Raji (cell line): ENCODE measurements around the gene MEGF11.

ENCODE experiments used
- POLR2A ChIP-seq: IDR thresholded peaks from 2 replicates; pipeline ENCODE4 v1.6.1; 2011; ENCODE audit warnings: low read depth, low read length, control low read depth; ENCODE audit not compliant: insufficient read depth

The MEGF11 gene

DNA sequence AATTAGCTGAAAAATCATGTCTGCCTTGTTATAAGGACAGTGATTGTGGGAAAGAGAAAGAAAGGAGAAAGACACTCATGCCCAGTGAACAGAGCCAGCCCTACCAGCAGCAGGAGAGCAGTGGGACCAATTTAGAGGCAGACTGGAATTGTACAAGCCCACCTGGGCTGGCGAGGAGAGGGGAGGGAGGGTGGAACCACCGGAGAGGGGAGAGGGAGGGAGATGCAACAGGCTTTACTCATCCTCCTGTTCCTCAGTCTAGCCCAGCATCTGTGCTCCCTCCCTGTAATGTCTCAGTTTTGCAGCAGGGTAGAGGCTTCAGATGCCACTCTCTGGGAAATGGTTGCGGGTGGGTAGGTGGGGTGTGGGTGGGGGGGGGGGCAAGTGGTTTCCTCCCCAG lies 329.5 kb downstream of the MEGF11 start:
- no peak for TF ChIP-seq POLR2A

DNA sequence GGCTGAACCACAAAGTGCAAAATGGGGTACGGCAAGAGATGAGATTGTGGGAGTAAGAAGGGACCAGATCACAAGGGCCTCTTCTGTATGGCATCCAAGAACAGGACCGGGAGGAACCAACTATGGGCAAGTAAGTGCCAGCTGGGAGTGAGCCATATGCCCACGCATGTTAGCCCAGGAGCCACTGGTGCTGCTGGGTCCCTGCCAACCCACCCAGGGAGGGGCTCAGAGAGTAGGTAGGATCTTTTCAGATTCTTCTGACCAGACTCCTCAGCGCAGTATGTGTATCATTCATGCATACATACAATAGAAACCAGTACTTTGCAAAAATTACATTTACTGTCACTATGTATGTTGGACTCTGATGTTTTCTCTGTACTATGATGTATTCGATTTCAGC lies 330.3 kb downstream of the MEGF11 start:
- TF ChIP-seq POLR2A, result no peak

DNA sequence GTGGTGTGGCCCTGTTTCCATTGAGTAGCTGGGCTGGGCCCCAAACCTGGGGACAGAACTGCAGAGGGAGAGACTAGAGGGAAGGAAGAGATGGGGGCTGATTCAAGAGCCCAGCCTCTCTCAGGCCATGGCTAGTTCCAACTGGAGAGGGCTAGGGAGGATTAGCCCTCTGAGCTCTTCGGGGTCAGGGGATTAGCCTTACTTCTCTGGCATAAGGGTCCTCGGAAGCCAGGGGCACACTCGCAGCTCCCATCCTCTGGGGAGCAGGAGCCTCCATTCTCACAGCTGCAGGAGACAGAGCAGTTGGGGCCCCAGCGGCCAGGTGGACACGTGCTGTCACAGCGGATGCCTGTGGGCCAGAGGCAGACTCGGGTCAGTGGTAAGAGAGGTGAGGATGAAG lies 330.9 kb downstream of the MEGF11 start:
- TF ChIP-seq POLR2A, result no peak

DNA sequence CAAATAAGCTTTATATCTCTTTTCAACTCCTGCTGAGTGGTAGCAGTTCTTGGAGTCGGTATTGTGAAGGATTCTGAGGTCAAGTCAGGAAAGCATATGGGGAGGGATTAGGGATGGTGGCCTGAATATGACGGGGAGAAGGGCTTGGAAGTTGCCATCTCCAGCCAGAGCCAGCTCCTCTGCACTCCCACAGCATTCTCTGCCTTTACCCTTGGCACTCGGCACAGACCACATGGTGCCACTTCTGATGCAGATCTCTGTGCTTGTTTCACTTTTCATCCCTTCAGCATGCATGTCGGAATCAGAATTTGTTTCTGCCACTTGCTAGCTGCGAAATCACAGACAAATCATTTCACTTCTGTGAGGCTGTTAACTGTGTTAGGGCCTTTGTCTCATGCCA lies 331.8 kb downstream of the MEGF11 start:
- peak; percentile 39; the same call in 1 of the 2 replicates for TF ChIP-seq POLR2A

DNA sequence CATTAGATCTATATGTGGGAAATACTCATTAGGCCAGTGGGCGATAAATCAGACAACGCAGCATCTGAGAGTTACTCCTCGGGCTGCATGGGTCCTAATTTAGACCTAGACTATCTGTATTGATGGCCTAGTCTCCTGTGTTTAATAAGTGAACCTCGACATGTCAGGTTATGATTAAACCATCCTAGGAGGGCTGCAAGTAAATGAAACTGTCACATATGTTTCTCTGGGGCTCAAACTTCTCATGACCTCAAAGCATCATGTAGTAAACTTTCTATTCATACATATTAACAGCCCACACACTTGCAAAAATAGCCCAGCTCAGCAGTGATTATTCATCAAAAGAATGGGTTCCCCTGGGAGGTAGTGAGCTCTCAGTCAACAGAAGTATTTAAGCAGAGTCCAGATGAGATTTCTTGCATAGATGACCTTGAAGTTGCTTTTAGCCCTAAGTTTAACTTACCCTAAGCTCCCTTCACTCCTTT lies 332.7 kb downstream of the MEGF11 start:
- TF ChIP-seq POLR2A, result no peak

DNA sequence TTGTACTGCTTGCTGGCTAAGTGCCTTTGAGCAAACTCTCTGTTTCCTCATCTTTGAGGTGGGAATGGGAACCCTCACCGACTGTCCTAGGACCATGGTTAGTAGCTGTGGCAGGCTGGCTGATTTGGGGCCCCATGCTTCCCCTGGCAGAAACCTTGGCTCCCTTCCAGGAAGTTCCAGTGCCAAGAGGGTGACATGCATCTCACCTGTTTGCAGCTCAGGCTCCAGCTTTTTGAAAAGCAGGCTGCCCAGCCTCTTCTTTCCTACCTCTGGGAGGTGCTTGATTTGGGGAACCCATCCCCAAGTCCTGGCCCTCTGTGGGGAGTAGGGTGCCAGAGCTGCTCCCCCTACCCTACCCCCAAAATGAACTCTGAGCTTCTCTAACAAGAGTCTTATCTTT lies 333.4 kb downstream of the MEGF11 start:
- TF ChIP-seq POLR2A, result no peak

DNA sequence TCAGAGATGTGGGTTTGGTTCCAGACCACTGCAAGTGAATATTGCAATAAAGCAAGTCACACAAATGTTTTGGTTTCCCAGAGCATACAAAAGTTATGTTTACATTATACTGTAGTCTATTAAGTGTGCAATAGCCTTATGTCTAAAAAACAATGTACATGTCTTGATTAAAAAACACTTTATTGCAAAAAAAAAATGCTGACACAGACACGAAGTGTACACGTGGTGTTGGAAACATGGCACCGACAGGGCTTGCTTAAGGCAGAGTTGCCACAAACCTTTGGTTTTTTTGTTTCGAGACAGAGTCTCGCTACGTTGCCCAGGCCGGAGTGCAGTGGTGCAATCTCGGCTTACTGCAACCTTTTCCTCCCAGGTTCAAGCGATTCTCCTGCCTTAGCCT lies 334.2 kb downstream of the MEGF11 start:
- TF ChIP-seq POLR2A, result no peak

DNA sequence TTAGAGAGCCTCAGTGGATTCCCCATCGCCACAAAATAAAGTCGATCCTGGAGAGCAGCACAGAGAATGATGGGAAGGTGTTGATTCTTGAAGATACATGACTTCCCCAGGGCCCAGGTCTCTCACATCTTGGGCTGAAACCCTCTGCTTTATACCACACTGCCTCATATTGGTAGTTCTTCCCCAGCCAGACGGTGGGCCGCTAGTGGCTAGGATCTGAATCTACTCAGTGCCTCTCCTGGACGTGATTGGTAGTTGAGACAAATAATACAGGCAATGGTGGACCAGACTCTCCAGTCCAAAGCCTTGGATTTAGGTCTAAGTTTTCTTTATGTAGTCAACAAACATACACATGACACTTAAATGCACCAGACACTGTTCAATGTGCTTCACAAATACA lies 334.6 kb downstream of the MEGF11 start:
- TF ChIP-seq POLR2A, result no peak

DNA sequence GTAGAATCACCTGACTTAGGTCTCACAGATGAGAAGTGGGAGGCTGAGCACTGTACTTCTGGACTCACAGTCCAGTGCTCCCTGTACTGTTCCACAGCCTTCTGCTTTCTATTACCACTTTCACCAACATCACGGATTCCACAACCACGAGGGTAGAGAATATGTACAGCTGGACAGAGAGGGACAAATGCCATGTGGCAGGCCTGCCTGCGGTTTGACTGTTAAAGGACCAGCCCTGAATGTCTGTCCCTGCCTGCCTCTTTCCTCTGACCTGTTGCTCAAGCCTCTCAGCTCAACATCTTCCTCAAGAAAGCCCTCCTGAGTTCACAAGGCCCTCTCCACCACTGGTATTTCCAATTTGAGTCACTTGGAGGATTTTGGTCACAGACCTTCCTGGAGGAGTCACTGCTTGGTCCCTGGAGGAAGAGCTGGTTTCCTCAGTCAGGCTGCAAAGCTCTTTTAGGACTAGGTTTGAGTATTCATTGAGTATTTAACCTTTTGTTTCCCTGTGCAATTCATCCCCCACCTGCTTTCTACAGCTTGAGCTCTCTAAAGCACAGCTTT lies 335.1 kb downstream of the MEGF11 start:
- no peak for TF ChIP-seq POLR2A

DNA sequence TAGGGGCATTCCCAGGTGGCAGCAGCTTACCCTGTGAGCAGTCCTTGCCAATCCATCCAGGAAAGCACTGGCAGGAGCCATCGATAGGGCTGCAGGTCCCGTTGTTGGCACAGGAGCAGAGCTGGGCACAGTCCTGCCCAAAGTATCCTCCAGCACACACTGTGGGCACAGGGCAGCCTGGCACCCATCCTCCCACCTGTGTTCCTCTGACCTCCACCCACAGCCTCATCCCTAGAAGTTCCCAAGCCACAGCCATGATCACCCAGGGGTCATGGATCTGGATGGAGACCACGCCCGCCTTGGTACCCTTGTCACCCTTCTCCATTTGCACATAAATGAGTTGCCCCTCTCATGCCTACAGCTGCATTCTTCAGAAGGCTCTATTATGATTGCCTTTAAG lies 335.6 kb downstream of the MEGF11 start:
- no peak for TF ChIP-seq POLR2A

DNA sequence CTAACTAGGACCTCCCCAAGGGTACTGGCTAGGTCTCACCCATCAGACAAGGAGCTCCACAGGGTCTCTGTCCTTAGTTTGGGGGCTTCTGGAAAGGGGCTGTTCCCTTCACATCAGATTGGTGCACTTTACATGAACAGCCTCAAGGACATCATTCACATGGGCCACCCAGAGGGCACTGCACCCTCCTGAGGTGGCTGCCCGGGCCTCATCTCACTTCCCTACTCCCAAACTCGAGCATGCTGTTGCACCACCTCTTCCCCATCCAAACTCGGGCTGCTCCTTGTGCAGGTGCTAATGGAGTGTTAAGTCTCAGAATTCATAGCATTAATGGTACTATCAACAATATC lies 336.2 kb downstream of the MEGF11 start:
- no peak for TF ChIP-seq POLR2A

DNA sequence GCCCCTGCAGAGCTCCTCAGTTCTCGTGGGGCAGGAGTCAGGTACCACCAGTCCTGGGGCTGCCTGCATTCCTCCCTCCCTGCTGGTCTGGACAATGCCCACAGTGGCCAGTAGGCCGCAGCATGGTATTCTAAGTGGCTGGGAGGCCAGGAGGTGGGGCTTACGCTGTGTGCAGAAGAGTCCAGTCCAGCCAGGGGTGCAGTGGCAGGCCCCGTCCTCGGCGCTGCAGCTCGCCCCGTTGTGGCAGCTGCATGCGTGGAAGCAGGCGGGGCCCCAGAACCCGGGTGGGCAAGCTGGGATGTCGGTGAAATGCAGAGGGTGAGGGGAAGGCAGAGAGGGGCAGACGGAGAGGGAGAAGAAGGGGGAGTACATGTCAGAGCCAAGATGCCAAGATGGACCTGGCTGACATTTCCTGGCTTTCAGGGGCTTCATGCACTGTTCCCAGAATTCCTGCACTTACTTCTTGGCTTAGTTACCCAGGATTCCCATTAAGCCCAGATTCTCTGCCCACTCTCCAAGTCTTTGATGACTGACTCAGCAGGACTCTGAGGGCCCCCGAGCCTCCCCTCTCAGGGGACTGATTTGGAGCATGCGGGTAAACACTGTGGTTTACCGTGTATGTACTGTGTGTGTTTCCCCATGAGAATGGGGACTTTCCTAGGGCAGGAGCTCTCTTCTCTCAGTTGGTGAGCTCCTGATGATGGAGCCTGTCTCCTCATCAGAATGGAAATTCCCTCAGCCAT lies 336.7 kb downstream of the MEGF11 start:
- TF ChIP-seq POLR2A, result no peak; the same call in 1 of the 2 replicates

DNA sequence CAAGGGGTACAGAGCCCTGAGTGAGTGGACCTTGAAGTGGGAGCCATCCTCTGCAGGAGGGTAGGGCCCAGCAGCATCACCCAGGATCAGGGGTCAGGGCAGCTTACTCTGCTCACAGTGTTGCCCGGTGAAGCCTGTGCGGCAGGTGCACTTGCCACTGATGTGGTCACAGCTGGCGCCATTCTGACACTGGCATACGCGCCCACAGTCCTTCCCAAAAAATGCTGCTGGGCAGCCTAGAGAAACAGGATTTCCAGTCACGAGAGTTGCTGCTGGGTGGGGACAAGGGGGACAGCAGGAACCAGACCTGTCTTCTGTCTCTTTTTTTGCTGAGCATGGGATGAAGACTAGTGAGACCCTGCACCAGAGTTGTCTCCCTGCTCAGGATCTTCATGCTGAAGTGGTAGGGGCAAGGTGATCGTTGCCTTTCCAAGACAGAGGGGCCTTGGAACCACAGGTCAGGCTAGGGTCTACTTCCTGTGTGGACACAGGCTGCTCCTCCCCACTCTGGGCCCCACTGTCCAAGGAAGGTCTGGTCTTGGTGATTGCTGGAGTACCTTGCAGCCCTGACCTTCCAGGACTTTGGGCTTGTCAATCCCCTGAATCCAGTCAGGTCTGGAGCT lies 337.4 kb downstream of the MEGF11 start:
- TF ChIP-seq POLR2A, result no peak

DNA sequence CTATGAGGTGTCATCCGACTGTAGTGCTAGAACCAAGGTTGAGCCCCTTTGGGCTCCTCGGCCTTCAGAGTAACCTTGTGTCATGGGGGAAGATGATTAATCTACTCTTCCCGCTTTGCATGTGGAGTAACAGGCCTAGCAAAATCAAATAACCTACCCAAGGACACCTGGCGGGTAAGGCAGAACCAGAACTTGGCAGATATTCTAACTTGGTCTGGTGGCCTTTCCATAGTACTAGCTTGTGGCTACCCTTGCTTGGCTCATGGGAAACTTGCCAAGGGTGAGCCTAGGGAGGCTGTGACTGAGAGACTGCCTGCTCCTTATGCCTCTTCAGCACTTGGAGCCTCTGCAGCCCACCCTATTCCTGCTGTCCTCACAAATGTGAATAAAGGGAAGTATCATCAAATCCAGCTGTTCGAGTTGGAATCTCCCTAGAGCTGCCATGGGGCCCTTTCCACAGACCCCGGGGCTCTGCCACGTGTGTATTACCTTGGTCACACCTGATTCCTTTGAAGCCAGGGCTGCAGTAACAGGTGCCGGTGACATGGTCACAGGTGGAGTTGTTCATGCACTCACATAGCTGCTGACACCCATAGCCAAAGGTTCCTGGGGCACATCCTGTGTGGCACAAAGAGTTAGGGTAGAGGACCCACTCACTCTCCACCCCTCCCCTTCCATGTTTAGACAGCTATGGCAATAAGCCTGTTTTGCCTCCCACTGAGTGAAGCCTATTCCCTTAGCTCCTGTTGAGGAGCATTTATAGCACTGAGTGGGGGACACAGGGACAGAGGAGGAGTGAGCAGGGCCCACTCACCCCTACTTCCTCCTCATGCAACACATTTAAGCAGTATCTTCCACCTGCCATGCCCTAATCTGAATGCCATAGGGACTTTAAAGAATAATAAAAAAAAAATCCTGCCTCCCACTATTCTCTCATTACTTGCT lies 338.3 kb downstream of the MEGF11 start:
- TF ChIP-seq POLR2A, result no peak

DNA sequence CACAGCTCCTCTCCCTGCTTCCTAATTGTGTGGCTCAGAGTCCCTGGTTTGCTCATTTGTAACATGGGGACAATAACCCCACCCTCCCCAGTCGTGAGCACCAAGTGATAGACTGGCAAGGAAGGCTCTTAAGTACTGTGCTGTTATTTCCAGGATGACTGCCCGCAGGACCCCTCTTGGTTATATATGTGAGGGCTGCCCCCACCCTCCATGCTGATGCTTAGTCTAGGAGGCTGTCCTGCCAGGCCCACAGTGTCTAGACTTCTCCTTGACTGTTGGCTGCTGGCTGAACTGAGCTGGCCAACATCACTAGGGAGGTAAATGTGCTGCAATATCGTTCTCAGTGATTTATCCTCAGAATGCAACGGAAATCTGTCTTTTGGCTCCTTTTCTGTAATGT lies 339.2 kb downstream of the MEGF11 start:
- TF ChIP-seq POLR2A, result no peak
